Renal pelvis (tissue), 4 donors: ENCODE data around the gene SLC26A8. TPM values are rescaled to one million over a fixed set of nuclear protein-coding genes. Genes with fewer than 3 reads are reported as not detected.
"Not testable (repeated sequence)": the region's sequence is repeated elsewhere in the genome, so short reads cannot be mapped to it uniquely, and the experiment has no call there.

ENCODE experiments used
- DNase-seq: peaks from one replicate; pipeline ENCODE4 v3.0.0-alpha.2; 2013
- polyA plus RNA-seq, 3 donors: library from polyadenylated mRNA; unstranded; fragments of 120-200 nt; gene quantifications; one replicate each; pipeline ENCODE4 v1.2.1, GENCODE V29; 2013; ENCODE audit not compliant: insufficient read length in 3 of 3

SLC26A8 gene
- polyA plus RNA-seq, 3 donors: 0.39 to 0.77 (median 0.40) TPM

DNA sequence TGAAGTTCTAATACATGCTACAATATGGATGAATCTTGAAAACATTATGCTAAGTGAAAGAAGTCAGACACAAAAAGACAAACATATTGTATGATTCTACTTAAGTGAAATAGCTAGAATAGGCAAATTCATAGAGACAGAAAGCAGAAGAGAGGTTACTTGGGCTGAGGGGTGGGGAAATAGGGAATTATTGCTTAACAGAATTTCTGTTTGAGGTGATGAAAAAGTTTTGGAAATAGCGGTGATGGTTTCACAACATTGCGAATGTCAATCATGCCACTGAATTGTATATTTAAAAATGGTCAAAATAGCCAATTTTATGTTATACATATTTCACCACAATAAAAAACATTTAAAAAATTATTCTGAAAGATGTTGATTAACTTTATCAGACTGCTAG, 6.1 kb downstream of the SLC26A8 start:
- DNase-seq: no peak

DNA sequence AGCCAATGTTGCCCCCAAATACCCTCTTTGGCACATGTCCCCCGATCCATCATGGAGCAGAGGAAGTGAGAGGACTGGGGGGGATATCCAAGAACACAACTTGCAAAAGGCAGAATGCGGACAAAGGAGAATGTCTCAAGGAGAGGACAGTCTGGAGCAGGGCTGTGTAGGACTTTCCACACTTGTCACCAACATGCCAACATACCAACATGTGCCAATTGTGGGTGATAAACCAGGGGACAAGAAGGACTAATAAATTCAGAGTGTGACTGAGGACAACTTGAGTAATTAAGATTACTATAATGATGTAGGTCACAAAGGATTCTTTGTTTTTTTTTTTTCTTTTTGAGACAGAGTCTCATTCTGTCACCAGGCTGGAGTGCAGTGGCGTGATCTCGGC, 8.8 kb downstream of the SLC26A8 start:
- DNase-seq: no peak

GRCh38 chr6:36000451-36000850, 24.0 kb downstream of the SLC26A8 start:
- DNase-seq: no peak

DNA sequence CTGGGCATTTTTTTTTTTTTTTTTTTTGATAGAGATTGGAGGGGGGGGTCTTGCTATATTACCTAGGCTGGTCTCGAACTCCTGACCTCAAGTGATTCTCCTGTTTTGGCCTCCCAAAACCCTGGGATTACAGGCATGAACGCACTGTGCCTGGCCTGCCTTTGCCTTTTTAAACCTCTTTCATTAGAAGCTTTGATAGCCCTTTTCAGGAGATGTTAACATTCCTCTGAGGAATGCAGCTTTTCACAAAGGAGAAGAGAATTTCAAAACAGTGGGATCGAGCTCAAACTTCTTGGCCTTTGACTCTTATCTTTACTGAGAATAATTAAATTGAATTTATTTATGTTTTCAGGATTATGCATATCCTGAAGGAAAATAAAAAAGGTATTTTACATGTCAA, 31.3 kb downstream of the SLC26A8 start:
- DNase-seq: no peak

DNA sequence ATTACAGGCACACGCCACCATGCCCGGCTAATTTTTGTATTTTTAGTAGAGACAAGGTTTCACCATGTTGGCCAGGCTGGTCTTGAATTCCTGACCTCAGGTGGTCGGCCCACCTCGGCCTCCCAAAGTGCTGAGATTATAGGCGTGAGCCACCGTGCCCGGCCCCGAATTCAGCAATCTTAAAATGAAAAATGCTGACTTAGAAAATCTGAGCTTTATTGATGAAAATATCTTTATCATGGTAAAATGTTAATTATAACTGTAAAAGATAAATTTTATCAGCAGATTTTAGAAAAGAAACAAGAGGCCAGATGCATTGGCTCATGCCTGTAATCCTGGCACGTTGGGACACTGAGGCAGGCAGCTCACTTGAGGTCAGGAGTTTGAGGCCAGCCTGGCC, 36.4 kb downstream of the SLC26A8 start:
- DNase-seq: not testable (repeated sequence)

DNA sequence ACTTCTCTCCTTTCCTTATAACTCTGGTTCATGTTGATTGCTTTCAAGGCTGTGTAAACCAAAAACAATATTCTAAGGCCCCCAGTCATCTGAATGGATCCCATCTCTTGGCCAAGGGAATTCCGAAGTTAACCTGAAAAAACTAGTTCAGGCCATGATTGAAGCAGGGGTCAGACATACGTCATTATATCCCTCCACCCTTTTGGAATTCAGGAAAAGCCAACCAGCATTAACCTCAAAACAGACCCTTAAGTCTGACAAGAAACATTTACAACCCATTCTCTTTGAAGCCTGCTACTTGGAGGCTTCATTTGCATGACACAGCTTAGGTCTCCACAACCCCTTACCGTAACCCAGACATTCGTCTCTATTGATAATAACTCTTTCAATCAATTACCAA, 39.7 kb downstream of the SLC26A8 start:
- DNase-seq: no peak

GRCh38 chr6:35980991-35981645, 43.3 kb downstream of the SLC26A8 start:
- DNase-seq: no peak

DNA sequence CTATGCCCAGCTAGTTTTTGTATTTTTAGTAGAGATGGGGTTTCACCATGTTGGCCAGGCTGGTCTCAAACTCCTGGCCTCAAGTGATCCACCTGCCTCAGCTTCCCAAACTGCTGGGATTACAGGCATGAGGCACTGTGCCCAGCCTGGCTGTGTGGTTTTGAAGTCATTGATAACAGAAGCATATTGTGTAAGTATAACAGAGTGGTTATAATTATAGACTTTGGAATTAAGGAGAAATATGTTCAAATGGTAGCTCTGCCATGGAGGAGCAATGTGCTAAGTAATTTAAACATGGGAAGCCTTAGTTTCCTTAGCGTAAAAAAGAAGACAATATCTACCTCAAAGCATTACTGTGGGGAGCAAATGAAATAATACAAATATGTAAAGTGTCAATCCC, 44.3 kb downstream of the SLC26A8 start:
- DNase-seq: not testable (repeated sequence)

- no peak for DNase-seq
Observed at GRCh38 chr6:35977308-35977707, 47.1 kb downstream of the SLC26A8 start.

GRCh38 chr6:35973670-35974222, 50.7 kb downstream of the SLC26A8 start:
- no peak for DNase-seq

- DNase-seq: no peak
Observed at GRCh38 chr6:35972471-35973367, 51.7 kb downstream of the SLC26A8 start.

- DNase-seq: no peak
Observed at GRCh38 chr6:35970181-35970580, 54.3 kb downstream of the SLC26A8 start.

- DNase-seq: no peak
Observed at GRCh38 chr6:35969646-35970045, 54.8 kb downstream of the SLC26A8 start.

GRCh38 chr6:35968821-35969220, 55.6 kb downstream of the SLC26A8 start:
- no peak for DNase-seq

GRCh38 chr6:35967076-35967774, 57.2 kb downstream of the SLC26A8 start:
- DNase-seq: no peak

DNA sequence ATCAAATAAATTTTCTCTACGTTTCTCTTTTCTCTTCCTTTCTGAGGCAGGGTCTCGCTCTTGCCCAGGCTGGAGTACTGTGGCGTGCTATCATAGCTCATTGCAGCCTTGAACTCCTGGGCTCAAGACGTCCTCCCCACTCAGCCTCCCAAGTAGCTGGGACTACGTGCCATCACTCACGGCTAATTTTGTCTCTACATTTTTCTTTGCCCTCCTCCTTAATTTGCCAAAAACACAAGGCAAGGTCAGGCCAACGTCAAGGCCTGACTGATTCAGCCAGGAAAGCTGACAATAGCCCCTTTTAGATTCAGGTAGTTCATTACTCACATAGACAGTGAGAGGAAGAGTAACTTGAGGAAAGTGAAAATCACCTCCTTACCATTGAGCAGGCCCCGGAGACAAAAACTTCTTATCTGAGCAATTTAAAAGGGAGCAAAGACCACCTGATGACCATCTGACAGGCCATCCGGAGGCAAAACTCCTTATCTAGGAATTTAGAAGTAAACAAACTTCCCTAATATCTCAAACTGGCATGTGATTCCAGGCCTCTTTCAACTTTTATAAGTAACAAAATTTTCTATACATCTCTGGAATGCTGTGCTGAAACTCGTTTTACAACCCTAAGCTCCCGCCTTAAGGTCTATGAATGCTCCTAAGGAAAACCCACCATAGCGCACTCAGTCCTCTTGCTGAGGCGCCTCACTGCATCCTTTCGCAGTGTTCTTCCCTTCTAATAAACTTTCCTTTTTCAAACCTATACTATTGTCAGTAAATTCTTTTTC, 61.5 kb downstream of the SLC26A8 start:
- DNase-seq: no peak

DNA sequence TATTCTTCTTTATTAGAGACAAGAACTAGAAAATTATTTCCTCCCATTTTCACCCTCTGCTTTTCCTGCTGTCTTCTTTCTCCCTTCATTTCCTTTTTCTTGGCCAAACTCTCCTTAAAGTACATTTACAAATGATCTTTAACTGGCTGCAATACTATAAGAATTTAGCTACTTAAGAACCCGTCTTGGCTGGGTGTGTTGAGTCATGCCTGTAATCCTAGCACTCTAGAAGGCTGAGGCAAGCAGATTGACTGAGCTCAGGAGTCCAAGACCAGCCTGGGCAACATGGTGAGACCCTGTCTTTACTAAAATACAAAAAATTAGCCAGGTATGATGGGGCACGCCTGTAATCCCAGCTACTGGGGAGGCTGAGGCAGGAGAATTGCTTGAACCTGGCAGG, 64.3 kb downstream of the SLC26A8 start:
- DNase-seq: no peak

GRCh38 chr6:35955970-35956369, 68.5 kb downstream of the SLC26A8 start:
- no peak for DNase-seq

GRCh38 chr6:35955521-35955920, 68.9 kb downstream of the SLC26A8 start:
- DNase-seq: no peak

- DNase-seq: no peak
Observed at GRCh38 chr6:35955071-35955470, 69.4 kb downstream of the SLC26A8 start.

GRCh38 chr6:35954333-35954732, 70.1 kb downstream of the SLC26A8 start:
- DNase-seq: no peak

GRCh38 chr6:35948725-35949124, 75.7 kb downstream of the SLC26A8 start:
- no peak for DNase-seq
